IPS-NIHi7 (cell line): ENCODE measurements around the gene TADA2B.
A peak's percentile ranks its signal among the peaks of the same experiment; 100 is the strongest.

ENCODE experiments used
- DNase-seq: peaks from one replicate; pipeline ENCODE4 v3.0.0; 2012; ENCODE audit warnings: mixed read lengths; ENCODE audit errors: extremely low spot score

Gene TADA2B

DNA sequence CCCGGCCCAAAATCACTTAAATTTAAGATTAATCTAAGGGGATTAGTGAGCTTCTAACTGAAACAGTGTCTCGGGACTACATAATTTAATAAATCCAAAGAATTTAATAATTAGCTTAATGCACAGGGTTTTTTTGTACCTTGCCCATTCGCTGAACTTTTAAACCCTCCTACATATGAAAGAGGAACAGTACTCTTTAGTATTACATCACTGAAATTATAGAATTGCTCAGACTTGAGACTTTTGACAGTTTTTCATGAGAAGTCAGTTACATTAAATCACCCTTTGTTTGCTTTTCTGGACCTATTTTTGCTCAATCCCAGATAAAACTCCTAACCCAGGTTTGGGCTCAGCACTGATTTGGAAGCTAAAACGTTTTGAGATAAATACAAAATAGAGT lies 2.4 kb upstream of the TADA2B start:
- DNase-seq = no peak

DNA sequence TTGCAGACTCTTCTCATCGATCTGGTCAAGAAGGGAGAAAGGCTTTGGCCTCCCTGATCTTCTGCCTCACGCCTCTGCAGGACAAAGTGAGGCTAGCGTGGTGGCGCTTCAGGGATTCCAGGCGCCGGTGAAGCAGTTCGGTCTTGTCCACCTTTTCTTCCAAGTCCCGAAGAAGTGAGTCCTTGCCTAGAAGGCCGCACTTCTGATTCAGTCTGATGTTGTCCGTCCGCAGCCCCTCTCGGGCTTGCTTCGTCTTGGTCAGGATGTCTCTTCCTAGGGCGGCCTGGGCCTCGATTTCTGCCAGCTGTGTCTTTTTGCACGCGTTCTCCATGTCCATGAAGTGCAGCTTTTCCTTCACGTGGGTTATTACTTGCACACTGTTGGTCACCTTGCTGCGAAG lies 1.9 kb upstream of the TADA2B start:
- DNase-seq = no peak

DNA sequence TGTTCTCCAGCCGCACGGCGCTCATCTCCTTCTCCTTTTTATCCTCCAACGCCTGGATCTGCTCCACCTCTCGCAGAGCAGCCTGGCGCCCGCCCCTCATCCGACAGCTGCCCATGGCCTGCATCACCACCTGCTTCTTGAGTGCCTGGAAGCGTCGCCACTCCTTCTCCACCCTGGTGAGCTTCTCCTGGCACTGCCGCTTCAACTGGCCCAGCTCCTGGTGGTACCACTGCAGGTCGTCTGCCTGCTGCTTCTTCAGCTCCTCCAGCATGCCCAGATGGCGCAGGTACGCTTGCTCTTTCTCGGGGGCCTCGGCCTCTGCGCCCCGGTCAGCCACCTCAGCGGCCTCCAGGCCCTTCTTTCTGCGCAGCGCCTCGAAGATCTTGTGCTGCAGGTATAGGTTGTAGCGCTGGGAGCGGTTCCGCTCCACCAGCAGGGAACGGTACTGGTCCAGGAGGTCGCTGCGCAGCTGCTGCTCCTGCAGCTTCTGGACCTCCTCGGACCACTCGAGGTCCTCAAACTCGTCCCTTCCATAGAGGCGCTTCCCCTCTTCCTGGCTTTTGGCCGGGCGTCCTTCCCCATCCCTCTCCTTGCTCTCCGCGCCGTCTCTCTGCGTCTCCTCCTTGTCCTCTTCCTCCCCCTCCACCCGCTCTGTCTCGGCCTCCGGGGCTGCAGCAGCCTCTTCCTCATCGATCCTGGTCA lies 1.2 kb upstream of the TADA2B start:
- DNase-seq = no peak

- DNase-seq = peak; percentile 100
Observed at GRCh38 chr4:7042503-7043283, 479 bp upstream of the TADA2B start.

- DNase-seq = no peak
Observed at GRCh38 chr4:7044137-7044930, 1.2 kb downstream of the TADA2B start.

- DNase-seq = no peak
Observed at GRCh38 chr4:7045553-7045952, 2.4 kb downstream of the TADA2B start.

DNA sequence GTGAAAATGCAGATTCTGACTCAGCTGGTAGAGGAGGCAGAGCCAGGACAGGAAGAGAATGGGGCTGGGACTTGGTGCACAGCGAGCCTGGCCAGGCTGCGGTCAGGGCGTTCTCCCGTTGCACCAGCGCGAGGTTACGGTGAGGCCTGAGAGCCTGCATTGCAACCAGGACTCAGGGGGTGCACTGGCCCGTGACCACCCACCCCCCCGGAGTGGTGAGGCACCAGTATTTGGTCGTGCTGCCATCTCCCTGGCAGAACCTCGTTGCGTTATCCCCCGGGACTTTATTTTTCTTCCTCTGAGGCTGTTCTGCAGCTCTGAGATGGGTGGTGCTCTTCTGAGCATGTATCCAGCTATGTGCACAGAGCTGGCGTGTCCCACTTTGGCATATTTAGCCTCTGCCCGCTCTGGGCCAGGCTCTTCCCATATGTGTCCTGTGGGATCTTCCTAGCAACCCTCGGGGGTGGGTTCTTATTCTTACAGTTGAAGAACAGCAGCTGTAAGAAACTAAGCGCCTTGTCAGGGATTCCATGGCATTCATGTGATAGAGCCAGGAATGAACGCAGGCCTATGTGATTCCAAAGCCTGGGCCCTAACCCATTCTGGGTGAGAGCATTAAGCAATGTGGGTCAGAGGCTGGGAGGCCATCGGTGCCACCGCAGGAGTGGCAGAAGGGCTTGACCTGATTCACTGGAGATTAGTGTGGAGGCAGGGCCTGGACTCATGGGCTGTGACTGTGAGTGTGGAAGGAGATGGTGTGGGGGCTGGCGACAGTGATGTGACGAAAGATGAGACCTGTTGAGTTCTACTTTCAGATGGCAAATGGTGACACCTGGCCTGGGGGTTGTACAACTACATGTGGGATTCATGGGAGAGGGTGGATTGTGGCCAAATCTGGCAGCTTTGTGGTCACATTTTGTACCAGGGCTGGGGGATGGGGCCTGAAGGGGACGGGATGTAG lies 3.1 kb downstream of the TADA2B start:
- no peak for DNase-seq

DNA sequence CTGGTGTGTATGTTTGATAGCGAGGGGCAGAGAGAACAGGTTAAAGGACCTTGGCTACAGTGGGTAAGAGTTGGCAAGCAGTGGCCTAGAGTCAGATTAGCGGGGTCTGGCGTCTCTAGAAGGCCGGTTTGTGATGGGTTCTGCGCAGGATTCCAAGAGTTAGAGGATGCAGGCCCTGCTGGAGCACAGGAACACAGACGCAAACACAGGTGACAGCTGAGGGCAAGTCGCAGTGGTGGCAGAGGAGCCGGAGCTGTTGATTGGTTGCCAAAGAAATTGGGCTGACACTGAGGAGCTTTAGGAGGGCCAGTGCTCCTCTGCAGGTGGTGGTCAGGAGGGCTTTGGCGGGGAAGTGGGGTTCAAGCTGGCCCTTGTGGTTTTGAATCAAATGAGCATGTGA lies 3.8 kb downstream of the TADA2B start:
- no peak for DNase-seq

DNA sequence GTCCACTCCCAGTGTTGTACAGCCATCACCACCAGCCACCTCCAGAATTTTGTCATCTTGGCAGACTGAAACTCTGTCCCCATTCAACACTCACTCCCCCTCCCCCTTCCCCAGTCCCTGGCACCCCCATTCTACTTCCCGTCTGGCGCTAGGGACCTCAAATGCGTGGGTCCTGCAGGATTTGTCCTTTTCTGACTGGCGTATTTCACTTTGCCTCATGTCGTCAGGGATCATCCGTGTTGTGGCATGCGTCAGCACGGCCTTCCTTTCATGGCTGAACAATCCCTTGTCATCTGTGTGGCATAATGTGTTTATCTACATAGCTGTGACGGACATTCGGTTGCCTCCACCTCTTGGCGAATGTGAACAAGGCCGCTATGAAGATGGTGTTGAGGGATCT lies 5.5 kb downstream of the TADA2B start:
- no peak for DNase-seq

GRCh38 chr4:7049295-7049694 lies 6.1 kb downstream of the TADA2B start:
- DNase-seq = no peak

DNA sequence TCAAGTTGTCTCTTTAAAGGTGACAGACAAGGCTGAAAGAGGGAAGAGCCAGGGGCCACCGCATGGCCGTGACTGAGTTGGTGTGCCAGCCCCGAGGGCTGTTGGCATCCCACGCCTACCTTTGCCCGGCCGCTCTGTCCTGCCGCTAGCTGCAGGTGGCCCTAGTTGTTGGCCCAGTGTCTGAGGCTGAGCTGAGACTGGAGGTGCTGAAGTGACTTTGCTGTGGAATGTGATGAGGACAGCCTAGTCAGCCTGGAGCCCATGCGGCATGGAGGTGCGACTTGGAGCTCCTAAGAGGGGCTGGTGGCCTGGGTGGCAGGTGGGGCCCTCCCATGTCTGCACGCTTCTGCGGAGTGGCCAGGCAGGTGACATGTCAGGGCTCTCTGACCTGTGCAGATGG lies 6.6 kb downstream of the TADA2B start:
- no peak for DNase-seq

- DNase-seq = no peak
Observed at GRCh38 chr4:7050481-7051143, 7.4 kb downstream of the TADA2B start.

DNA sequence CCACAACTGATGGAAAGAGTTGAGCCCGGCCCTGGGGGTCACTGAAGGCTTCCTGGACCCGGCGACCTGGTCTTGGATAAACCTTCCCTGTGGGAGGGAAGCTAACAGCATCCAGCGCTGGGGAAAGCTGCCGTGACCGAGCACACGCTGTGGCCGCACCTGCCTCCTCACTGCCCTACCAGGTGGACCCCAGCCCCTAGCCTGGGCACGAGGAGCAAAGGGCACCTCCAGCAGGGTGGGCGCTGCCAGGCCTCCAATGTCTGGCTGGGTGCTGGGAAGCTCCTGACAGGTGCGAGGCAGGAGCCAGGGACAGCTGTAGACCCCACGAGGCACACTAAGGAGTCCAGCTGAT lies 7.9 kb downstream of the TADA2B start:
- DNase-seq = no peak

DNA sequence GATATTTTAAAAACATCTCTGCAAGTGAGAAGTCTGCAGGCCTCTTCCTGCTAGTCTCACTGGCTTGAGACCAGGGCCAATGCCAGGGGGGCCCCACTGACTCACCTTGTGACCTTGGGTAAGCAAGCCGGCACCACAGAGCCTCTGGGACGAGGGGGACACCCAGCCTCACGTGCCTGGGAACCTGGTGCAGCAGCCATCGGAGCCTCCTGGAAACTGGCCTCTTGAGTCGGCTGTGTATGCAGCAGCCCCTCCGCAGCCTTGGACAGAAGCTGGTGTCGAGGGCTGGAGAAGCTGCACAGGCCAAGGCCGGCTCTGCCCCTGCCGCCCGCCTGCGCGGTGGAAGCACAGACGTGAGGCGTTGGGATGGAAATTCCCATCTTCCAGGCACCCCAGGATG lies 8.7 kb downstream of the TADA2B start:
- DNase-seq = no peak

GRCh38 chr4:7052313-7052712 lies 9.1 kb downstream of the TADA2B start:
- DNase-seq = no peak

DNA sequence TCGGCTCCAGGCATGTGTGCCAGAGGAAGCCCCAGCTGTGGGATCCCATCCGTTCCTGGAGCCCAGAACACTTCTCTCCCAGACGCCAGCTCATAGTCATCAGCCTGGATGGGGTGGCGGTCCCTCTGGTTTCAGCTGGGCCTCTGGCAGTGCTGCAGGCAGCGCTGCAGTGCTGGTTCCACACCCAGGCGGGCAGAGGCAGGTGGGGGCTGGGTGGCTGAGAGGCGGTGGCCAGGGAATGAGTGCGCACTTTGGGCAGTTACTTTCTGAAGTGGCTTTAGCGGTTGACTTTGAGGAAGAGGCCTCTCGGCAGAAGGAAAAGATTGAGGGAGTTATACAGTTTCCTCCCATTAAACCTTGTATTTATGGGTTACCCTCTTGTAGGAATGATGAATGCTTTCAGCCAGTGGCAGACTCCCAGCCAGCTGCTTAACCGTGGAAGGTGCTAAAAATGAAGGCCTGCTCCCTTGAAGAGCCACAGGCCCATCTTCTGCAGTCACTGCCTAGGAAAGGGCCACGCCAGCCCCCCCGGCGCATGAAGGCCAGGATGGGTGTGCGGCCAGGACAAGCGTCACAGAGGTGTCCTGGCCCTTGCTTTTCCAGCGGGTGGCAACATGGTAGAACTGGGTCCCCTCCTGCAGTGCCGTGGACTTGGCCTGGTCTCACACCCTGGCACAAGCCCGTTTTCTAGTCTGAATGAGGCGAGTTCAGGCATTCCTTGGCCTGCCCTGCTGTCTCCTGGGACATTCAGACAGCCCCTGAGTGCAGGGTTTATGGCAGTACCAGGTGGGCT lies 9.9 kb downstream of the TADA2B start:
- DNase-seq = no peak

DNA sequence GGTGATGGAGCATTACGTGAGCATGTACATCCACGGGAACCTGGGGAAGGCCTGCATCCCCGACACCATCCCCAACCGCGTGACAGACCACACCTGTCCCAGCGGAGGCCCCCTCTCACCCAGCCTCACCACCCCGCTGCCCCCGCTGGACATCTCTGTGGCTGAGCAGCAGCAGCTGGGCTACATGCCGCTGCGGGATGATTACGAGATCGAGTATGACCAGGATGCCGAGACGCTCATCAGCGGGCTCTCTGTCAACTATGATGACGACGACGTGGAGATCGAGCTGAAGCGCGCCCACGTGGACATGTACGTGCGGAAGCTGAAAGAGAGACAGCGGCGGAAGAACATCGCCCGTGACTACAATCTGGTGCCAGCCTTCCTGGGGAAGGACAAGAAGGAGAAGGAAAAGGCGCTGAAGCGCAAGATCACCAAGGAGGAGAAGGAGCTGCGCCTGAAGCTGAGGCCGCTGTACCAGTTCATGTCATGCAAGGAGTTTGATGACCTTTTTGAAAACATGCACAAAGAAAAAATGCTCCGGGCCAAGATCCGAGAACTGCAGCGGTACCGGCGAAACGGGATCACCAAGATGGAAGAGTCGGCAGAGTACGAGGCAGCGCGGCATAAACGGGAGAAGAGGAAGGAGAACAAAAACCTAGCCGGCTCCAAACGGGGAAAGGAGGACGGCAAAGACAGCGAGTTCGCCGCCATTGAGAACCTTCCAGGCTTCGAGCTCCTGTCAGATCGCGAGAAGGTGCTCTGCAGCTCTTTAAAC lies 11.1 kb downstream of the TADA2B start:
- DNase-seq = no peak

GRCh38 chr4:7055111-7055989 lies 12.2 kb downstream of the TADA2B start:
- no peak for DNase-seq

DNA sequence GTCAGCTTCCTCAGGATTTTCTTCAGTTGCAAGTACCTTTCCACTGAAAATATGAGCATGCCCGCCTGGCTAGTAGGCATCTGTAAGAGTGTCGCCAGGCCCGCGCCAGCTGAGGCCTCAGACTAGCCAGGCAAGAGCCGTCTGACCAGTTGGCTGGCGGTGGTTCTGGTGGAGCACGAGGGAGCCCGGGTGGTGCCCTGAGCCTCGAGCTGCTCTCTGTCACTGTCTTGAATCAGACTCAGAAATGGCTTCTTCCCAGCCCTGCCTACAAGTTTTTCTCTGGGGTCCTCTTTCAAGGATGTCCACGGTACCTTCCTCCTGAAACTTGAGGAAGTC lies 12.8 kb downstream of the TADA2B start:
- no peak for DNase-seq
